GM12878 (cell line): ENCODE data around the gene RBMS3. TPM values are rescaled to one million over a fixed set of nuclear protein-coding genes. Genes with fewer than 3 reads are reported as not detected.

Experiments used
- ATAC-seq: fragments of 200-7000 bp; cut with Tn5 transposase; 3 replicates; pipeline ENCODE4 v1.9.1; 2020; ENCODE audit warnings: mild to moderate bottlenecking, moderate library complexity
- BruUV-seq: library from RNA; stranded (reverse); fragments of 400-500 nt; replicated peaks from 2 replicates; lab custom pipeline; 2021; lab: Mats Ljungman, UMichigan
- CTCF ChIA-PET: fragments of 300-600 bp; sonication (Branson Sonifier 250); formaldehyde crosslinking; extraction: SDS; loops from one replicate; lab custom pipeline; 2021; ENCODE audit warnings: inconsistent platforms; lab: Yijun Ruan, JAX
- POLR2A ChIA-PET: fragments of 350-600 bp; formaldehyde crosslinking; extraction: SDS; loops from one replicate; lab custom pipeline; 2021; ENCODE audit warnings: inconsistent platforms; lab: Charles Lee
- RAD21 ChIA-PET: fragments of 300-600 bp; sonication (Branson Sonifier 250); formaldehyde crosslinking; loops from one replicate; lab custom pipeline; 2023; ENCODE audit warnings: antibody characterized with exemption; ENCODE audit not compliant: unreplicated experiment; lab: Charles Lee
- SMC1A ChIA-PET: fragments of 300-600 bp; sonication (Branson Sonifier 250); formaldehyde crosslinking; loops from one replicate; lab custom pipeline; 2023; ENCODE audit not compliant: unreplicated experiment, uncharacterized antibody; lab: Charles Lee
- DNase-seq: peaks from one replicate; pipeline ENCODE4 v3.0.0-alpha.2; 2011; ENCODE audit warnings: low read depth, low spot score
- FAIRE-seq: peaks from 3 replicates; lab custom pipeline; 2011; peaks lifted over from hg19 to GRCh38; lab: Jason Lieb, UNC
- H2AFZ ChIP-seq: 2 replicates; pipeline ENCODE4 v1.6.0; 2011; ENCODE audit warnings: low read depth, low read length, control low read depth; ENCODE audit not compliant: control insufficient read depth
- H3K27ac ChIP-seq: 2 replicates; pipeline ENCODE4 v1.5.1; 2011; ENCODE audit warnings: control low read depth; ENCODE audit not compliant: control insufficient read depth, insufficient read depth
- H3K27me3 ChIP-seq, 2 experiments: replicated peaks in 1 of 2; 2 replicates each; pipeline versions ENCODE4 v1.6.0 to v1.6.1; 2011; ENCODE audit warnings: low read length in 1 of 2; ENCODE audit not compliant: control insufficient read depth in 2 of 2, insufficient read depth in 2 of 2
- H3K36me3 ChIP-seq, 2 experiments: 2 replicates each; pipeline ENCODE4 v1.5.1; 2011; ENCODE audit warnings: low read length in 1 of 2; ENCODE audit not compliant: control insufficient read depth in 2 of 2, insufficient read depth in 2 of 2
- H3K4me1 ChIP-seq: 2 replicates; pipeline ENCODE4 v1.6.1; 2011; ENCODE audit warnings: mild to moderate bottlenecking, low read length, moderate library complexity, mixed read lengths; ENCODE audit not compliant: control insufficient read depth, insufficient read depth
- H3K4me2 ChIP-seq: 2 replicates; pipeline ENCODE4 v1.6.0; 2011; ENCODE audit warnings: control low read depth; ENCODE audit not compliant: control insufficient read depth, insufficient read depth
- H3K4me3 ChIP-seq: fragments of 200-600 bp; sonication (generic); 2 replicates; pipeline ENCODE4 v1.5.1; 2016
- H3K79me2 ChIP-seq: 2 replicates; pipeline ENCODE4 v1.6.0; 2011; ENCODE audit warnings: low read length; ENCODE audit not compliant: control insufficient read depth, insufficient read depth
- H3K9ac ChIP-seq: 2 replicates; pipeline ENCODE4 v1.8.0; 2011; ENCODE audit warnings: low read length, control low read depth, mixed read lengths; ENCODE audit not compliant: control insufficient read depth, insufficient read depth
- H3K9me3 ChIP-seq: replicated peaks from 3 replicates; pipeline ENCODE4 v1.5.1; 2011; ENCODE audit warnings: mild to moderate bottlenecking, low read length; ENCODE audit not compliant: control insufficient read depth, insufficient read depth
- H4K20me1 ChIP-seq: 2 replicates; pipeline ENCODE4 v1.6.0; 2011; ENCODE audit not compliant: control insufficient read depth, insufficient read depth
- CHD2 ChIP-seq: IDR thresholded peaks from 2 replicates; pipeline ENCODE4 v1.6.1; 2011; ENCODE audit warnings: low read depth, low read length, improper control_type of control experiment, borderline replicate concordance
- EZH2 ChIP-seq: IDR thresholded peaks from 2 replicates; pipeline ENCODE4 v1.6.1; 2012; ENCODE audit warnings: low read depth, mild to moderate bottlenecking, control low read depth, inconsistent platforms, low read length, borderline replicate concordance; ENCODE audit not compliant: control insufficient read depth
- GABPA ChIP-seq: IDR thresholded peaks from 2 replicates; pipeline ENCODE4 v1.6.1; 2014; ENCODE audit warnings: antibody characterized with exemption, low read depth, mild to moderate bottlenecking, inconsistent platforms
- HDGF ChIP-seq: fragments of 450-650 bp; IDR thresholded peaks from 2 replicates; pipeline ENCODE4 v1.6.1; 2016; ENCODE audit warnings: antibody characterized with exemption
- IRF4 ChIP-seq: IDR thresholded peaks from 2 replicates; pipeline ENCODE4 v1.6.1; 2011; ENCODE audit warnings: low read depth, low read length
- IRF5 ChIP-seq: fragments of 450-650 bp; IDR thresholded peaks from 2 replicates; pipeline ENCODE4 v1.6.1; 2017; ENCODE audit warnings: borderline replicate concordance
- JUNB ChIP-seq: IDR thresholded peaks from 2 replicates; pipeline ENCODE4 v1.6.1; 2016; ENCODE audit warnings: antibody characterized with exemption, mild to moderate bottlenecking
- MTA2 ChIP-seq: fragments of 450-650 bp; IDR thresholded peaks from 2 replicates; pipeline ENCODE4 v1.6.1; 2016; ENCODE audit warnings: low read depth, mild to moderate bottlenecking, moderate library complexity
- MTA3 ChIP-seq: IDR thresholded peaks from 2 replicates; pipeline ENCODE4 v1.6.1; 2012; ENCODE audit warnings: low read length, inconsistent platforms, borderline replicate concordance
- NR2C2 ChIP-seq: IDR thresholded peaks from 2 replicates; pipeline ENCODE4 v1.6.1; 2011; ENCODE audit warnings: borderline replicate concordance, low read depth; ENCODE audit not compliant: control insufficient read depth, insufficient read length
- PAX8 ChIP-seq: fragments of 450-650 bp; IDR thresholded peaks from 2 replicates; pipeline ENCODE4 v1.6.1; 2017; ENCODE audit warnings: mild to moderate bottlenecking, moderate library complexity
- POLR2A ChIP-seq: IDR thresholded peaks from 2 replicates; pipeline ENCODE4 v1.6.1; 2011; ENCODE audit warnings: low read depth, mild to moderate bottlenecking, low read length
- SIN3A ChIP-seq: IDR thresholded peaks from 2 replicates; pipeline ENCODE4 v1.6.1; 2012; ENCODE audit warnings: low read depth, low read length, improper control_type of control experiment
- SPI1 ChIP-seq: IDR thresholded peaks from 2 replicates; pipeline ENCODE4 v1.6.1; 2011; ENCODE audit warnings: low read depth, mild to moderate bottlenecking, low read length, moderate library complexity, borderline replicate concordance; ENCODE audit not compliant: insufficient read depth
- SREBF1 ChIP-seq: IDR thresholded peaks from 2 replicates; pipeline ENCODE4 v1.6.1; 2012; ENCODE audit warnings: mild to moderate bottlenecking, low read length
- SUZ12 ChIP-seq: fragments of 200-600 bp; sonication (generic); IDR thresholded peaks from one replicate; pipeline ENCODE4 v1.6.1; 2018; ENCODE audit warnings: antibody characterized with exemption, mild to moderate bottlenecking; ENCODE audit not compliant: unreplicated experiment
- TARDBP ChIP-seq: IDR thresholded peaks from 2 replicates; pipeline ENCODE4 v1.6.1; 2016; ENCODE audit warnings: borderline replicate concordance
- TBL1XR1 ChIP-seq: IDR thresholded peaks from 2 replicates; pipeline ENCODE4 v1.6.1; 2012; ENCODE audit warnings: low read depth, low read length, improper control_type of control experiment
- ZNF384 ChIP-seq: IDR thresholded peaks from 2 replicates; pipeline ENCODE4 v1.6.1; 2012; ENCODE audit warnings: low read depth, mild to moderate bottlenecking, low read length, improper control_type of control experiment, borderline replicate concordance
- ZZZ3 ChIP-seq: IDR thresholded peaks from 2 replicates; pipeline ENCODE4 v1.6.1; 2011; ENCODE audit warnings: low read depth; ENCODE audit not compliant: control insufficient read depth, insufficient read length
- WGBS: methylation state at CpG from one replicate; pipeline ENCODE4 v1.1.6; 2016; ENCODE audit warnings: low lambda C conversion rate; ENCODE audit not compliant: insufficient replicate concordance, insufficient coverage; ENCODE audit errors: missing lambda C conversion rate; 5-methylcytosine and 5-hydroxymethylcytosine counted together
- in situ Hi-C: fragments of 300-500 bp; cut with MboI; formaldehyde crosslinking; loops from 9 replicates; pipeline ENCODE4 v1.14.3; 2018; ENCODE audit warnings: mixed read lengths
- intact Hi-C: fragments of 100-400 bp; cut with micrococcal nuclease; formaldehyde crosslinking; loops from one replicate; pipeline ENCODE4 v1.14.2; 2022; ENCODE audit not compliant: unreplicated experiment
- polyA plus RNA-seq, 11 experiments: library from polyadenylated mRNA; depleted of rRNA in 4 of 11; unstranded in 6 of 11; stranded (reverse) in 5 of 11; fragments of >200 nt; fragmentation: Nextera tagmentation in 4 of 11; fragmentation: Illumina TruSeq in 1 of 11; extraction: Ambion mirVana in 4 of 11; extraction: Trizol in 1 of 11; gene quantifications; 1 replicate in 1 of 11; 2 replicates in 10 of 11; pipeline versions ENCODE4 v1.2.1 to v1.2.3, GENCODE V29; 2011 to 2016; ENCODE audit warnings: inconsistent platforms in 2 of 11, missing spikeins in 2 of 11, low read depth in 1 of 11
- total RNA-seq, 4 experiments: library from RNA; depleted of rRNA in 3 of 4; stranded (reverse); fragments of >200 nt in 3 of 4; fragmentation: Illumina TruSeq in 1 of 4; extraction: Trizol in 1 of 4; gene quantifications; 2 replicates each; pipeline versions ENCODE4 v1.2.1 to v1.2.3, GENCODE V29; 2013 to 2021

Gene RBMS3
- total and polyA plus RNA-seq, 10 of the 15 experiments (the other 5 are each of a cell fraction or from before 2014, with no cell fraction given) = 0.79 to 4.7 (median 3.1) TPM

GRCh38 chr3:30007668-30008067, 726.8 kb downstream of the RBMS3 start:
- ChIA-PET SMC1A (interaction anchor here (1.4 kb wide), 1 partner anchor 13 kb away, joined by 3 read pairs; no protein-coding TSS in a partner anchor), CTCF (interaction anchor here (1.0 to 1.2 kb wide), 2 partner anchors 134 to 685 kb away, joined by 3 read pairs; no protein-coding TSS in a partner anchor), POLR2A (no interaction called here), RAD21 (no interaction called here)
- Histone ChIP-seq H3K36me3 (no peaks in the 10 kb centered on the region), H3K4me1 (no peaks in the 10 kb centered on the region), H4K20me1 (no peaks in the 10 kb centered on the region), H3K27me3 (no peaks in the 10 kb centered on the region), H3K27ac (no peak overlapping the region), H3K9ac (no peak overlapping the region), H3K9me3 (no peaks in the 10 kb centered on the region), H3K4me2 (no peak overlapping the region), H3K4me3 (no peak overlapping the region), H2AFZ (no peak overlapping the region), H3K79me2 (no peaks in the 10 kb centered on the region)
- intact Hi-C loops (no loop called here), in situ Hi-C loops (no loop called here)
- FAIRE-seq (no peak), DNase-seq (no peak), ATAC-seq (no peak)
- WGBS = 0% methylated on average over 1 of the region's 1 CpG
- TF ChIP-seq TARDBP (no peak), ZZZ3 (no peak), MTA2 (no peak), IRF5 (no peak), IRF4 (no peak)
- no TSS peak for BruUV-seq

GRCh38 chr3:30011237-30011803, 730.4 kb downstream of the RBMS3 start:
- in situ Hi-C loops = no loop called here
- no peaks in the 10 kb centered on the region for H3K9me3 ChIP-seq
- ChIA-PET SMC1A (interaction anchor here (1.1 to 2.3 kb wide), 2 partner anchors 187 to 188 kb away, joined by 3 to 26 read pairs; no protein-coding TSS in a partner anchor), POLR2A (no interaction called here), RAD21 (interaction anchor here (1.7 to 3.4 kb wide), 3 partner anchors 187 to 682 kb away, joined by 3 to 34 read pairs (median 11); no protein-coding TSS in a partner anchor), CTCF (interaction anchor here (1.0 to 3.6 kb wide), 6 partner anchors 8 to 1096 kb away, joined by 3 to 51 read pairs (median 9); no protein-coding TSS in a partner anchor)
- no peaks in the 10 kb centered on the region for H3K4me1 ChIP-seq
- 0% methylated on average over 4 of the region's 4 CpGs for WGBS
- H3K27ac ChIP-seq = no peak overlapping the region
- DNase-seq (no peak), ATAC-seq (no peak), FAIRE-seq (no peak)
- no peak overlapping the region for H2AFZ ChIP-seq
- no peak overlapping the region for H3K4me2 ChIP-seq
- H3K79me2 ChIP-seq = no peaks in the 10 kb centered on the region
- intact Hi-C loops = no loop called here
- no peak overlapping the region for H3K4me3 ChIP-seq
- no peaks in the 10 kb centered on the region for H3K36me3 ChIP-seq
- BruUV-seq = no TSS peak
- H3K27me3 ChIP-seq = no peaks in the 10 kb centered on the region
- H4K20me1 ChIP-seq = no peaks in the 10 kb centered on the region
- no peak overlapping the region for H3K9ac ChIP-seq
- no peak for TF ChIP-seq MTA3
- TF ChIP-seq CHD2 = no peak
- no peak for TF ChIP-seq TBL1XR1
- no peak for TF ChIP-seq EZH2
- TF ChIP-seq NR2C2 = no peak
- TF ChIP-seq SIN3A = no peak
- TF ChIP-seq PAX8 = no peak
- no peak for TF ChIP-seq HDGF
- TF ChIP-seq SUZ12 = no peak
- no peak for TF ChIP-seq SPI1
- no peak for TF ChIP-seq GABPA
- TF ChIP-seq SREBF1 = no peak
- TF ChIP-seq POLR2A = no peak
- no peak for TF ChIP-seq JUNB
- no peak for TF ChIP-seq ZNF384
